Transverse colon (tissue), 3 donors: ENCODE measurements around the gene CDCA7L.

Source experiments
- CTCF ChIP-seq, 5 experiments: fragments of 200-600 bp in 3 of 5; fragments of 450-650 bp in 2 of 5; sonication (generic) in 3 of 5; IDR thresholded peaks; 1 replicate in 2 of 5; 2 replicates in 3 of 5; pipeline ENCODE4 v1.5.1; 2016 to 2017; ENCODE audit warnings: antibody characterized with exemption in 5 of 5, inconsistent platforms in 3 of 5, mild to moderate bottlenecking in 2 of 5, moderate library complexity in 1 of 5
- EP300 ChIP-seq: sonication (generic); formaldehyde crosslinking; IDR thresholded peaks from one replicate; pipeline ENCODE4 v1.6.1; 2017; ENCODE audit warnings: antibody characterized with exemption, low read depth
- POLR2A ChIP-seq: fragments of 450-650 bp; IDR thresholded peaks from one replicate; pipeline ENCODE4 v1.6.1; 2016; ENCODE audit warnings: antibody characterized with exemption, mild to moderate bottlenecking, moderate library complexity

GRCh38 chr7:21966271-21966670 lies 20.6 kb upstream of the CDCA7L start:
- TF ChIP-seq POLR2A (no peak), CTCF (IDR thresholded peaks at IDR 0.05) (no peak), EP300 (no peak)
